ENCODE measurements around the gene NPR2. TPM values are rescaled to one million over a fixed set of nuclear protein-coding genes. Genes with fewer than 3 reads are reported as not detected.

The NPR2 gene
- polyA plus RNA-seq, 3 donors, result 0.48 TPM; not detected in 2

- Histone ChIP-seq H4K20me1 (ENCODE audit: insufficient read depth, low read length) (no peaks in the 10 kb centered on the region), H3K9ac (ENCODE audit: insufficient read depth, low read length, poor library complexity, severe bottlenecking) (no peak overlapping the region), H3K4me1 (ENCODE audit: control insufficient read depth in 1 of 2, insufficient read depth in 2 of 2, low read length in 2 of 2) (no peaks in the 10 kb centered on the region), H3K9me3 (replicated peaks in 1 of 2; ENCODE audit: control insufficient read depth in 1 of 2, insufficient read depth in 1 of 2, low read length in 2 of 2) (no peaks in the 10 kb centered on the region), H3K4me3 (replicated peaks in 1 of 3; ENCODE audit: low read depth in 2 of 3, low read length in 3 of 3) (no peak overlapping the region), H3K27me3 (ENCODE audit: control insufficient read depth in 2 of 2, insufficient read depth in 2 of 2, low read length in 2 of 2) (no peaks in the 10 kb centered on the region), H3K79me2 (ENCODE audit: insufficient read depth, low read length) (no peaks in the 10 kb centered on the region), H3K36me3 (replicated peaks in 1 of 2; ENCODE audit: control insufficient read depth in 1 of 2, insufficient read depth in 2 of 2, low read length in 2 of 2) (no peaks in the 10 kb centered on the region), H3K4me2 (replicated peaks; ENCODE audit: extremely low read depth, low read length, poor library complexity, severe bottlenecking) (no peak overlapping the region), H3K27ac (ENCODE audit: low read depth in 1 of 2, low read length in 2 of 2) (no peak overlapping the region), H2AFZ (ENCODE audit: insufficient read depth, low read depth, low read length, poor library complexity, severe bottlenecking) (no peak overlapping the region)
- DNase-seq, result no peak
- no peaks in the 10 kb centered on the region for H3K9me3 Mint-ChIP-seq
- no peak overlapping the region for H3K4me3 Mint-ChIP-seq
- intact Hi-C loops (cut with micrococcal nuclease), result no loop called here
- WGBS (ENCODE audit: insufficient coverage), result over 99% methylated on average over 13 of the region's 13 CpGs
- peaks cover 3% of the 10 kb centered on the region for H3K4me1 Mint-ChIP-seq
- TF ChIP-seq, protein P1, sequence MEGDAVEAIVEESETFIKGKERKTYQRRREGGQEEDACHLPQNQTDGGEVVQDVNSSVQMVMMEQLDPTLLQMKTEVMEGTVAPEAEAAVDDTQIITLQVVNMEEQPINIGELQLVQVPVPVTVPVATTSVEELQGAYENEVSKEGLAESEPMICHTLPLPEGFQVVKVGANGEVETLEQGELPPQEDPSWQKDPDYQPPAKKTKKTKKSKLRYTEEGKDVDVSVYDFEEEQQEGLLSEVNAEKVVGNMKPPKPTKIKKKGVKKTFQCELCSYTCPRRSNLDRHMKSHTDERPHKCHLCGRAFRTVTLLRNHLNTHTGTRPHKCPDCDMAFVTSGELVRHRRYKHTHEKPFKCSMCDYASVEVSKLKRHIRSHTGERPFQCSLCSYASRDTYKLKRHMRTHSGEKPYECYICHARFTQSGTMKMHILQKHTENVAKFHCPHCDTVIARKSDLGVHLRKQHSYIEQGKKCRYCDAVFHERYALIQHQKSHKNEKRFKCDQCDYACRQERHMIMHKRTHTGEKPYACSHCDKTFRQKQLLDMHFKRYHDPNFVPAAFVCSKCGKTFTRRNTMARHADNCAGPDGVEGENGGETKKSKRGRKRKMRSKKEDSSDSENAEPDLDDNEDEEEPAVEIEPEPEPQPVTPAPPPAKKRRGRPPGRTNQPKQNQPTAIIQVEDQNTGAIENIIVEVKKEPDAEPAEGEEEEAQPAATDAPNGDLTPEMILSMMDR (IDR thresholded peaks at IDR 0.05), result no peak
- peaks cover 2 to 8% (median 3%) of the 10 kb centered on the region in 3 donors for H3K27me3 Mint-ChIP-seq (ENCODE audit: low read depth in 3 of 3)
- no peak overlapping the region for H3K27ac Mint-ChIP-seq
- H3K36me3 Mint-ChIP-seq, result no peaks in the 10 kb centered on the region
Measured at GRCh38 chr9:35801328-35802128, 10.1 kb downstream of the NPR2 start.

DNA sequence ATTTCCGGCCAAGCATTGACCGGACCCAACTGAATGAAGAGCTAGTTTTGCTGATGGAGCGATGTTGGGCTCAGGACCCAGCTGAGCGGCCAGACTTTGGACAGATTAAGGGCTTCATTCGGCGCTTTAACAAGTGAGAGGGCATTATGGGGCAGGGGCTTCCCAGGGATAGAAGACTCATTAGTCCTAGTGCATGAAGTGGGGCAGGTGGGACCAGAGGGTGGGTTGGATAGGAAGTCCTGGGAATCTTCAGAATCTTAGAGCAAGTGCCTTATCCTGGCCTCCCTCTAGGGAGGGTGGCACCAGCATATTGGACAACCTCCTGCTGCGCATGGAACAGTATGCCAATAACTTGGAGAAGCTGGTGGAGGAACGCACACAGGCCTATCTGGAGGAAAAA, 14.7 kb downstream of the NPR2 start:
- H3K4me3 Mint-ChIP-seq, result no peak overlapping the region
- H3K27ac Mint-ChIP-seq, result no peak overlapping the region
- peaks cover 1 to 4% (median 2%) of the 10 kb centered on the region in 3 donors for H3K27me3 Mint-ChIP-seq (ENCODE audit: low read depth in 3 of 3)
- Histone ChIP-seq H3K27ac (ENCODE audit: low read depth in 1 of 2, low read length in 2 of 2) (no peak overlapping the region), H3K79me2 (ENCODE audit: insufficient read depth, low read length) (no peaks in the 10 kb centered on the region), H3K4me1 (ENCODE audit: control insufficient read depth in 1 of 2, insufficient read depth in 2 of 2, low read length in 2 of 2) (peaks cover 0 to under 1% of the 10 kb centered on the region in 2 donors), H3K4me2 (replicated peaks; ENCODE audit: extremely low read depth, low read length, poor library complexity, severe bottlenecking) (no peak overlapping the region), H2AFZ (ENCODE audit: insufficient read depth, low read depth, low read length, poor library complexity, severe bottlenecking) (no peak overlapping the region), H4K20me1 (ENCODE audit: insufficient read depth, low read length) (no peaks in the 10 kb centered on the region), H3K9me3 (replicated peaks in 1 of 2; ENCODE audit: control insufficient read depth in 1 of 2, insufficient read depth in 1 of 2, low read length in 2 of 2) (no peaks in the 10 kb centered on the region), H3K27me3 (ENCODE audit: control insufficient read depth in 2 of 2, insufficient read depth in 2 of 2, low read length in 2 of 2) (no peaks in the 10 kb centered on the region), H3K4me3 (replicated peaks in 1 of 3; ENCODE audit: low read depth in 2 of 3, low read length in 3 of 3) (no peak overlapping the region), H3K9ac (ENCODE audit: insufficient read depth, low read length, poor library complexity, severe bottlenecking) (no peak overlapping the region), H3K36me3 (replicated peaks in 1 of 2; ENCODE audit: control insufficient read depth in 1 of 2, insufficient read depth in 2 of 2, low read length in 2 of 2) (no peaks in the 10 kb centered on the region)
- intact Hi-C loops (cut with micrococcal nuclease), result no loop called here
- TF ChIP-seq, protein P1 (IDR thresholded peaks at IDR 0.05), result no peak
- peaks cover 2 to 4% of the 10 kb centered on the region in 2 donors for H3K36me3 Mint-ChIP-seq
- peaks cover under 1% of the 10 kb centered on the region for H3K4me1 Mint-ChIP-seq
- WGBS (ENCODE audit: insufficient coverage), result 100% methylated on average over 7 of the region's 8 CpGs
- no peak for DNase-seq
- no peaks in the 10 kb centered on the region for H3K9me3 Mint-ChIP-seq

Data from CD14-positive monocyte (primary cell).